Measurements from ENCODE around the gene TAX1BP1.

- TF ChIP-seq NR3C1 (CRISPR knock-in tag; conservative IDR thresholded peaks at IDR 0.05; ENCODE audit: low read depth) (no peak), CTCF (IDR thresholded peaks at IDR 0.05) (no peak), HMGA2 (CRISPR knock-in tag; IDR thresholded peaks at IDR 0.05) (no peak), ETV6 (CRISPR knock-in tag; IDR thresholded peaks at IDR 0.05) (no peak), FOXK1 (CRISPR knock-in tag; IDR thresholded peaks at IDR 0.05) (no peak), MLX (CRISPR knock-in tag; IDR thresholded peaks at IDR 0.05) (no peak), ATF2 (CRISPR knock-in tag; IDR thresholded peaks at IDR 0.05; ENCODE audit: borderline replicate concordance, low read depth) (no peak), USF2 (CRISPR knock-in tag; IDR thresholded peaks at IDR 0.05) (no peak), NR1H2 (CRISPR knock-in tag; IDR thresholded peaks at IDR 0.05) (no peak), KAT7 (CRISPR knock-in tag; IDR thresholded peaks at IDR 0.05; ENCODE audit: borderline replicate concordance) (no peak), SP1 (CRISPR knock-in tag; conservative IDR thresholded peaks at IDR 0.05) (no peak), CBFB (CRISPR knock-in tag; IDR thresholded peaks at IDR 0.05; ENCODE audit: low read depth) (no peak)
Measured at GRCh38 chr7:27871086-27871485, 131.1 kb downstream of the TAX1BP1 start.
